Measurements from ENCODE around the gene PLEKHN1.

DNA sequence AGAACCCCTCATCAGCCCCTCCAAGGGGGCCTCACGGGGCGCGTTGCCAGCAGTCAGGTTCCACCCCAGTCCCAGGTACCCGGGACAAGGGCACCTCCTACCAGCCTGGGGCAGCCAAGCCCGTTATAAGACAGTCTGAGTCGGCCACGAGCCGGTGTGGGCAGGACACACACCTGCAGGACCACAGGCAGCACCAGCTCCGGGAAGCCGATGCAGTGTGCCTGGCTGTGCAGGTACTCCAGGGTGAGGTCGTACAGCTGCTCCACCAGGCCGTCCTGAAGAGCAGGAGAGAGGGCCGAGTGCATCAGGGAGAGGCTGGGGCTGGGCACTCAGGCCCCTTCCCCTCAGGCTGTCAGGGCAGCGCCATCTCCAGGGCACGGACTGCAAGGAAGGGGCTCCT is 18.3 kb upstream of the PLEKHN1 start:
- TF ChIP-seq, protein P1, sequence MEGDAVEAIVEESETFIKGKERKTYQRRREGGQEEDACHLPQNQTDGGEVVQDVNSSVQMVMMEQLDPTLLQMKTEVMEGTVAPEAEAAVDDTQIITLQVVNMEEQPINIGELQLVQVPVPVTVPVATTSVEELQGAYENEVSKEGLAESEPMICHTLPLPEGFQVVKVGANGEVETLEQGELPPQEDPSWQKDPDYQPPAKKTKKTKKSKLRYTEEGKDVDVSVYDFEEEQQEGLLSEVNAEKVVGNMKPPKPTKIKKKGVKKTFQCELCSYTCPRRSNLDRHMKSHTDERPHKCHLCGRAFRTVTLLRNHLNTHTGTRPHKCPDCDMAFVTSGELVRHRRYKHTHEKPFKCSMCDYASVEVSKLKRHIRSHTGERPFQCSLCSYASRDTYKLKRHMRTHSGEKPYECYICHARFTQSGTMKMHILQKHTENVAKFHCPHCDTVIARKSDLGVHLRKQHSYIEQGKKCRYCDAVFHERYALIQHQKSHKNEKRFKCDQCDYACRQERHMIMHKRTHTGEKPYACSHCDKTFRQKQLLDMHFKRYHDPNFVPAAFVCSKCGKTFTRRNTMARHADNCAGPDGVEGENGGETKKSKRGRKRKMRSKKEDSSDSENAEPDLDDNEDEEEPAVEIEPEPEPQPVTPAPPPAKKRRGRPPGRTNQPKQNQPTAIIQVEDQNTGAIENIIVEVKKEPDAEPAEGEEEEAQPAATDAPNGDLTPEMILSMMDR (conservative IDR thresholded peaks at IDR 0.05) = no peak
- no peak for TF ChIP-seq ZFX (IDR thresholded peaks at IDR 0.05)

Data from C4-2B (cell line).